T-helper 1 cell treated with Interleukin-12 subunit alpha and Interleukin-12 subunit beta and Interleukin-4 antibody, amounts not matched to agents 30 ng/mL and 1 ng/mL, for 36 hours (primary cell): ENCODE measurements around the gene DENND1B. TPM values are rescaled to one million over a fixed set of nuclear protein-coding genes. Genes with fewer than 3 reads are reported as not detected.

Experiments used
- intact Hi-C: fragments of 100-400 bp; cut with micrococcal nuclease; formaldehyde crosslinking; loops from one replicate; pipeline ENCODE4 v1.15.1; 2024
- total RNA-seq: library from RNA; stranded (reverse); gene quantifications from 2 replicates; pipeline ENCODE4 v1.2.3, GENCODE V29; 2022

DENND1B gene
- total RNA-seq, 1 donor from 2014 or later = 27.8 TPM

GRCh38 chr1:197480446-197480845 is 294.8 kb downstream of the DENND1B start:
- intact Hi-C loops = no loop called here

- intact Hi-C loops = no loop called here
Observed at GRCh38 chr1:197472141-197472540, 303.1 kb downstream of the DENND1B start.

DNA sequence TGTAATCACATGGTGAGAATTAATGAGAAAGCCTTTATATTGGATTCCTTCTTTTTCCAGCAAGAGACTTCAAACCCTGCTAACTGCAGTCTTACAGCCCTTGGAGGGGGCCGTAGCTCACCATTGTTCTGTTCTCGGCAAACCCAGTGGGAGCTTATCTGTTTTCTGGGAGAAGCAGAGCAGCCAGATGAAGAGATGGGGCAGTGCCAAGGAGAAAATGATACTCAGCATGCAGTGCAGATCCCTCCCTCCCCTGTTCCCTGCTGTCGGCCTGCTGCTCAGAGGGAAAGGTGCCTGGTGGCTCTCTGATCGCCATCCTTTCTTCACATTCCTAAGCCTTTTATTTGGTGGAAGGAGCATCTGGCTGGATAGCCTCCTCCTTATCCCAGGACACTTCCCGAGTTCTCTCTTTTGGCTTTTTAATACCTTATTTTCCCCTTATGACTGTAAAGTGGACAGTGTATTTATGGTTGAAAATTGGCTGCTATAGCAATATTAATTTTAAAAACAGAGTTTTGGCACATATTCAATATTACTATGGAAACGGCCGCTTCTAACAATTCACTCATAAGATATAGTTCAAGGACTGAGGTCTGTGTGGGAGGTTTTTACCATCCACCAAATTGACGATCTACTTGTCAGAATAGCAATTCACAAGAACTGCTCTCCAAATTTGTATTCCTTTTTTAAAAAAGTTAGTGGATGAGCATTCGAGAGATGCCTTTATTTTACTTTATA is 303.9 kb downstream of the DENND1B start:
- intact Hi-C loops = no loop called here

GRCh38 chr1:197470330-197470729 is 304.9 kb downstream of the DENND1B start:
- intact Hi-C loops = no loop called here

DNA sequence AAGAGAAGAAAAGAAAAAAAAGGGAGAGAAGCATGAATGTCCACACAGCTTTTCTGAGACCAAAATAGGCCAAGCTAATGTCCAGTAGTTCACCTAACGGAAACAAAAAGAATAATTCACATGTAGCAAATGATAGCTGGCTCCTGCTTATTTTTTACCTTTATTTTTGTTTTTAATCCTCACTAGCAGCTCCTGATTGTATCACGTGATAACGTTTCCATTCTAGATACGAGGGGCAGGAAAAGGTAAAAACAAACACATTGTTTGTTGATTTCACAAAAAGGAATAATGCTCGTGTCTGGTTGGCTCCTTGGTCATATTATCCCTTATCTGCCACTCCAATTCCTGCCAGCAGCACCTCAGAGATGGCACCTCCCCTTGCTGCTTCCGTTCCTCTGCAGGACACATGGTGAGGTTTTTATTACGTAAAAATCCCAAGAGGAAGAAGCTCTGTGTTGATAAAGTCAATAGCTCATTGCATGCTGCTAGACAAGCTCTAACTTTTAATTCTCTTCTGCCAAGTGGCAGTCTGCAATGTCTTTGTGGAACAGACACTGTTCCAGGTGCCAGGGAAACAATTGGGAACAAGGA is 305.6 kb downstream of the DENND1B start:
- intact Hi-C loops = no loop called here

DNA sequence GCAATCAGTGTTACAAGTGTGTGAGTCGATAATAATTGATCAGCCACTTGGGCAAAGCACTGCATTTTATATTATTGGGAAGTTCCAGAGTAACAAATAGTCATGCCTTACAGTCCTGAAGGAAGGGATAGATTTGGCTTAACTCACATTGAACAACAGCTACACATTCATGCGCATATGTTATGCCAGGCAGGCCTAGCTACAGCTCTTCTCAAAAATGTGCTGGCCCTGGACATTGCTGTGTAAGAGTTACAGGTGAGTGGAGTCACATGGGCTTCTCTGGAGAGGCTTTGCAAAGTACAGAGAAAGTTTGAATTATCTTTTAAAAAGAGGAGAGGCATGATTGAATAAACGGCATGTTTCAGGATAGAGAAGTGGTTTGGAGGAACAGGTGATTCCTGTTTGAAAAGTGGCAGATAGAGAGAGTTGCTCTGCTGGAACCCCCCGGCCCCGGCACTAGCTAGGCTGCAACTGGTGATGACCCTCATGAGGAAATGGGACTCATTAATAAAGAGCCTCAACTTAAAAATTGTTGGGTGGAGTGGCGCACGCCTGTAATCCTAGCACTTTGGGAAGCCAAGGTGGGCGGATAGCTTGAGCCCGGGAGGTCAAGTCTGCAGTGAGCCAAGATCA is 306.6 kb downstream of the DENND1B start:
- intact Hi-C loops = no loop called here

GRCh38 chr1:197467881-197468280 is 307.4 kb downstream of the DENND1B start:
- intact Hi-C loops = no loop called here

DNA sequence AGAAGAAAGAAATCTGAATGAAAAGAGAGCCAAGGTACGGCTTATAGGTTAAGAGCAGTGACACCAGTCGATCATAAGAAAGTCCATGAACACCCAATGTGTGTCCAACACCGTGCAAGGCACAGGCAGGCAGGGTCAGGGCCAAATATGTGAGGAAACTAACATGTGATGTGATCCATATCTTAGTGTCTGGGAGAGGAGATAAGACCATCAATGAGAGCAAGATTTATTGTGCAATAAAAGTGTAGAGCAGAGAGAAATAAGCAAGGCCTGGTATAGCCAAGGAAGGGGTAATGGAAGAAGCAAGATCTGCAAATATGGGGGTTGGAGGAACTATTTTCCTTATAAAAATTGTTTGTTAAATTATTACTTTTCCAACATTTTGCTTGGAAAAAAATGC is 308.5 kb downstream of the DENND1B start:
- intact Hi-C loops = no loop called here

DNA sequence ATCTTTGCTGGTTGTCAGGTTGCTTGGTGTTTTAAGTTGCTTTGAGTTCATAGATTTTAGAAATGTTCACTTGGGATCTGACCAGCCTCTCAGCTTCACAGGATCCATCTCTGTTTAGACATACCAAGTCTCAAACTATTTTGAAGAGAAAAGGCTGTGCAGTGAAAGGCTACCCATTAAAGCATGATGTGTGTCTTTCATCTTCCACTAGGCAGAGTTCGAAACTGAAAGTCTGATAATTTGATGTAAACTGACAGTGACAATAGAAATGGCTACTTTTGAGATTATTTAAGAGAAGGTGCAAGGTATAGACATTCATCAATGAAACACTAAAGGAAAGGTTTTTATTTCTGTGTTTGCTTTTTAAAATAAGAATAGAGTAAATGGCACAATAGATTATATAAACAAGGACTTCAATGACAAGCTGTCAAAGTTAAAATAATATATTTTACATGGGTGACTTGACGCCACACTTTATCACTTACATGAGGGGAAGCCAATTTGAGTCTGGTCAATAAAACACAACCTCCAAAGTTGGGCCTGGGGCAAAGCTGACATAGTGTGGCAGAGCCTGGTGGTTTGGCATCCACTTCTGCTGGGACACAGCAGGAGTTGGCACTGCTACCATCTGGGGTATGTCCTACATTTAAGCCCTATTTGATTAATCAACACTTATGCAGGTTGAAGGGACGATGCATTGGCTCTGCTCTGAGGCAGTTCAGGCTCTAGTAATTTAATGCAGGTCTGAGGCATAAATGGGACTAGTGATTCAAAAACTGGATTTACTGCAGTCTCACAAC is 309.6 kb downstream of the DENND1B start:
- intact Hi-C loops = no loop called here

DNA sequence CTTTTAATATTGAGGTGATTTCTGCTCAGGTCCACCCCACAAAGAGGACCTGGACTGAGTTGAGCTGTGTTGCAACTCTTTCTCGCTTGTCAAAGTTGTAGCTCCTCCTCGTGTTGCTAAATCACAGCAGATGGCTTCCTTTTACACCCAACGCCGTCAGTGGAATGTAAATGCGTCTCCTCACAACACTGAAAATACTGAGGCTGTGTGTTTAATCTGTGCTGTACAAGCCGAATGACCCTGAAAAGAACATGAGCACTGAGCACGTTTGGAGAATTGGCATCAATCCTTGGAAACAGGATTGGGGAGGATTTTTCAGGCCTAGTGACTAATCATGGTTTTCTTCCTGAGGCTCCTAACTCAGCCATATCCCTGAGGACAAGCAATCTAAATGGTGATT is 311.2 kb downstream of the DENND1B start:
- intact Hi-C loops = no loop called here

DNA sequence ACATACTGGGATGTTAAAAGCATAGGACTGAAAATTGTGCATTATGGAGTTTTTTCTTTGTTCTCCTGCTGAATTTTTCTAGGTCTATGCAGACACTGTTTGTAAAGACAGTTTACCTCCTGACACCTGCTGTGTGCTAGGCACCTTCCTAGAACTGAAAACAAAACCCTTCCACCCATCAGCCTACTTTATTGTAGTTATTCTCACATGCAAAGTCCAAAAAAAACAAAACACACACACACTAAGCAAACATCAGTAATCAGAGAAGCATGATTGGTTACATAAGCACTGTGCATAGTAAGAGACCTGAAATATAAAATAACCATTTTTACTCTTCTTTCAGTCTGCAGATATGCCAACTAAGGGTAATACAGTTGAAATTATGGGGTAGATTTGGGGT is 312.1 kb downstream of the DENND1B start:
- intact Hi-C loops = no loop called here

DNA sequence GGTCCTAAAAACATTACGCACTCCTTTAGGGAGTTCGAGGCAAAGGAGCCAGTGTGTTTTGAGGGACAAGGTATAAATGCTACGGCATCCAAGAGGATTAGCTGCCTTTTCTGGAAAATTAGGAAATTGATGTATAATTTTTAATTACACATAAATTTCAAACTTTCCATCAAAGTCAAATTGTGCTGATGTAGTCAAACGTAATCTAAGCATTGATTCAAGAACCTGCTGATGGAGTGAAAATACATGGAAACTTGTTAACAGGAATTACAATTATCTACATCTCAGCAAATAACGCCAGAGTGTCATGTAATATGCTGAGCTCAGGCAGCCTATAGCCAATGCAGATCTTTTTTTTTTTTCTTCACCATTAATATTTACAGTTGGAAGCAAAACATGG is 312.7 kb downstream of the DENND1B start:
- intact Hi-C loops = no loop called here

Other genes starting within 250 kb of the DENND1B start
- 0.39 and 0.78 TPM in 2 replicates for gene C1orf53, start 127.2 kb upstream of the DENND1B start, total RNA-seq
- not detected in 2 replicates for gene LHX9, start 141.9 kb upstream of the DENND1B start, total RNA-seq